ACHN (cell line): ENCODE measurements around the gene MRTFB.
"Not testable (repeated sequence)": the region's sequence is repeated elsewhere in the genome, so short reads cannot be mapped to it uniquely, and the experiment has no call there.

Experiments used
- DNase-seq: peaks from one replicate; pipeline ENCODE4 v3.0.0-alpha.2; 2015
- in situ Hi-C: cut with HindIII; loops from 2 replicates; pipeline ENCODE4 v1.10.0; 2017; ENCODE audit warnings: low sequenced_read_pairs, low pct_ligation_motif_present, low pct_unique_long_range_greater_than_20kb

Gene MRTFB, protein sequence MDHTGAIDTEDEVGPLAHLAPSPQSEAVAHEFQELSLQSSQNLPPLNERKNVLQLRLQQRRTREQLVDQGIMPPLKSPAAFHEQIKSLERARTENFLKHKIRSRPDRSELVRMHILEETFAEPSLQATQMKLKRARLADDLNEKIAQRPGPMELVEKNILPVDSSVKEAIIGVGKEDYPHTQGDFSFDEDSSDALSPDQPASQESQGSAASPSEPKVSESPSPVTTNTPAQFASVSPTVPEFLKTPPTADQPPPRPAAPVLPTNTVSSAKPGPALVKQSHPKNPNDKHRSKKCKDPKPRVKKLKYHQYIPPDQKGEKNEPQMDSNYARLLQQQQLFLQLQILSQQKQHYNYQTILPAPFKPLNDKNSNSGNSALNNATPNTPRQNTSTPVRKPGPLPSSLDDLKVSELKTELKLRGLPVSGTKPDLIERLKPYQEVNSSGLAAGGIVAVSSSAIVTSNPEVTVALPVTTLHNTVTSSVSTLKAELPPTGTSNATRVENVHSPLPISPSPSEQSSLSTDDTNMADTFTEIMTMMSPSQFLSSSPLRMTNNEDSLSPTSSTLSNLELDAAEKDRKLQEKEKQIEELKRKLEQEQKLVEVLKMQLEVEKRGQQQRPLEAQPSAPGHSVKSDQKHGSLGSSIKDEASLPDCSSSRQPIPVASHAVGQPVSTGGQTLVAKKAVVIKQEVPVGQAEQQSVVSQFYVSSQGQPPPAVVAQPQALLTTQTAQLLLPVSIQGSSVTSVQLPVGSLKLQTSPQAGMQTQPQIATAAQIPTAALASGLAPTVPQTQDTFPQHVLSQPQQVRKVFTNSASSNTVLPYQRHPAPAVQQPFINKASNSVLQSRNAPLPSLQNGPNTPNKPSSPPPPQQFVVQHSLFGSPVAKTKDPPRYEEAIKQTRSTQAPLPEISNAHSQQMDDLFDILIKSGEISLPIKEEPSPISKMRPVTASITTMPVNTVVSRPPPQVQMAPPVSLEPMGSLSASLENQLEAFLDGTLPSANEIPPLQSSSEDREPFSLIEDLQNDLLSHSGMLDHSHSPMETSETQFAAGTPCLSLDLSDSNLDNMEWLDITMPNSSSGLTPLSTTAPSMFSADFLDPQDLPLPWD

DNA sequence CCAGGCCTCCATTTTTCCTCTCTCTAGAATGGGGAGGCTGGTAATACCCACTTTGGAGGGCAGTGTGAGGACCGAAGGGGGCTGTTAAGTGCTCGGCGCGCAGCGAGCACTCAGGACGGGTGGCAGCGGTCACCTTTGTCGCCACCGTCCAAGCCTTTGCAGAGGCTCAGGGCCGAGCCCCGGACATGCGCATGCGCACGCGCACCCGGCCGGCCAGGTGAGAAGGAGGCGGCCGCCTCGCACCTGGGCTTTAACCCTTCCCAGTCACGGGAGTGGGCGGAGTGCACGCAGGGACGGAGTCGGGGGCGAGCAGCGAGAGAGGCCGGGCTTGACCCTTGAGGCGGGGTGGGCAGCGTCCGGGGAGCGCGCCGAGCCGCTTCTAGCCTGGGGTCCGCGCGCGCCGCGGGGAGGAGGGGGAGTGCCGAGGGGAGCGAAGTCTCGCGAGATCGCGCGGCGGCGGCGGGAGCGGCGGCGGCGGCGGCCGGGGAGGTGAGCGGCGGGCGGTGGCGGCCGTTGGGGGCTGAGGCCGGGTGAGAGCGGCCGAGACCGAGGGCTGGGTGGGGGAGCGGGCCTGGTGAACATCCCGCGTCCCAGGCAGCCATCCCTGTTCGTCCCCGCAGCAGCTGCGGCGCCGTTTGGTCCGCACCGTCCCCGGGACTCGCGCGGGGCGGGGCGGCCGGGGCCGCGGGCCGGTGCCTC, at the start of gene MRTFB:
TSS of gene MRTFB (plus strand) at position 443 of the 699 bp plus-strand sequence. CDS start 69,288 bp downstream, outside the sequence.
- peak; percentile 75 for DNase-seq
- in situ Hi-C loops = no loop called here

DNA sequence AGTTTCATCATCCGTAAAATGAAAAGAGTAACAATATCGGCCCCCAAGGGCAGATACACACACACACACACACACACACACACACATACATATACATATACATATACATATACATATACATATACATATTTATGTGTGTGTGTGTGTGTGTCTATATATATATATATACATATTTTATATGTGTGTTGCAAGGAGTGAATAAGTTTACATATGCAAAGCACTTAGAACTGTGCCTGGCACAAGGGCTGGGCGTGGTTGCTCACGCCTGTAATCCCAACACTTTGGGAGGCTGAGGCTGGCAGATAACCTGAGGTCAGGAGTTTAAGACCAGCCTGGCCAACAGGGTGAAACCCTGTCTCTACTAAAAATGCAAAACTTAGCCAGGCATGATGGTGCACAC, 47.6 kb upstream of the MRTFB start:
- in situ Hi-C loops, DNase-seq: not testable (repeated sequence)

DNA sequence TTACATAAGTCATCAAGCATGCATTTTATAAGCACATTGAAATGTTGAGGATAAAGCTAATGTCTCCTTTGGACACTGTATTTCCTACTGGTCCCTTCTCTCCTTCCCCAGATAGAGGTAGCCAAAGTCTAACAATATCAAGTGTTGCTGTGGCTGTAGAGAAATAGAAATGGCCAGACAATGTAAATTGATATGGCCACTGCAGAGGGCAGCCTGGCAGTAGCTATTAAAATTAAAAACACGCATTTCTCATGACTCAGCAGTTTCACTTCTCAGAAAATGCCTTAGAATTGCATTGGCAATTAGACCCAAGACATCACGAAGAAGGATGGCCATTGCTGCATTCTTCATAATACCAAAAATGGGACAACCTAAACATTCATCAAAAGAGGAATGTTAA, 46.8 kb upstream of the MRTFB start:
- DNase-seq = no peak
- in situ Hi-C loops = no loop called here

DNA sequence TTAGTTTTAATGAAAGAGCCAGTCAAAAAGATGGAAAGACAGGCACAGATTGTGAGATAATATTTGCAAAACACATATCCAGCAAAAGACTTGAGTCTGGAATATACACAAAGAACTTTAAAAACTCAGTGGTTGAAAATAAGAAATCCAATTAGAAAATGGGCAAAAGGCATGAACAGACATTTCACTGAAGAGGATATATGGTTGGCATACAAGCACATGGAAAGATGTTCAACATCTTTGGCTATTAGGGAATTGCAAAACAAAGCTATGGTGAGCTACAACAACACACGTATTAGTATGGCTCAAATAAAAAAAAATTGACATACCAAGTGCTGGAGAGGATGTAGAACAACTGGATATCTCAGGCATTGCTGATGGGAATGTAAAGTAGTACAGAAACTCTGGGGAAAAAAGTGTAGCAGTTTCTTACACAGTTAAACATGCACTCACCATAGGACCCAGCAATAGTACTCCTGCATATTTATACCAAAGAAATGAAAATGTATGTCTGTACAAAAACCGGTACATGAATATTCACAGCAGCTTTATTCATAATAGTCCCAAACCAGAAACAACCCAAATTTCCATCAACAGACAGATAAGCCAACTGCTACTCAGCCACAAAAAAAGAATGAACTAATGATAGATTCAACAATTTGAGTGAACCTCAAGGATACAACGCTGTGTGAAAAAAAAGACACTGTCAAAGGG, 44.4 kb upstream of the MRTFB start:
- DNase-seq = no peak
- in situ Hi-C loops = no loop called here

DNA sequence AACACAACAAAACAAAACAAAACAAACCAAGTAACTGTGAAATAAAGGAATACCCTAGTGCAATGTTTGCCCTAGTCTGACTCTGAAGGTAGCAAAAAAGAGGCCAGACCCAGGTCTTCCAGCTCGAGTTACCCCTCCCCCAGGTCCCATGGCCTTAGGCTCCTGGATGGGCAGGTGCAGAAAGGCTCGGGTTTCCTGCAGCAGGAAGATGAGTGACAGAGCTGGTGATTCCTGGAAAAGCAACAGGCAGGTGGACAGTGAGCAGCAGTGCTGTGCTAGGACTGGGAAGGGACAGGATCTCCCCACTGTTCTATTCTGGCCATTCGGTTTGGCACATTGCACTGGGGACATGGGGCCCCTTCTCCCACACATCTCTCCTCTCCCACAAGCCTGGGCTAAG, 42.9 kb upstream of the MRTFB start:
- DNase-seq = no peak

DNA sequence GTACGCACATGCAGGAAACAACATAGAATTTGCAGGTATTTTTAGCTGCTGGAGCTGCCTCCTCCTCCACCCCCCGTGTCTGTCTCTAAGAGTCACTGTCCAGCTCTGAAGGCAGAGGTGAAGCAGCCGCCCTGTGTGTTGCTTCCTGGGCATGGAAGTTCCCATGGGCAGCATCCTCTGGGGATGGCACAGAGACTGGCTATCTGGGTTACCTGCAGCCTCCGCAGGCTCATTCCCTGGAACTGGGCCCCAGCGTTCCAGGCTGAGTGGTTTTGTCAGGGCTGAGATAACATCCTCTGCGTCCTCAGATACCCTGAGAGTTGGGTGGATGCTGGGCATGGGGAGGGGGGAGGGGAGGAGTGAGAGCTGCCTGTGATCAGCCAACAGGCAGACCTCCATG, 41.5 kb upstream of the MRTFB start:
- no peak for DNase-seq
- in situ Hi-C loops = no loop called here

More for the DNA sequence above, 42.9 kb upstream of the MRTFB start:
- in situ Hi-C loops = no loop called here

DNA sequence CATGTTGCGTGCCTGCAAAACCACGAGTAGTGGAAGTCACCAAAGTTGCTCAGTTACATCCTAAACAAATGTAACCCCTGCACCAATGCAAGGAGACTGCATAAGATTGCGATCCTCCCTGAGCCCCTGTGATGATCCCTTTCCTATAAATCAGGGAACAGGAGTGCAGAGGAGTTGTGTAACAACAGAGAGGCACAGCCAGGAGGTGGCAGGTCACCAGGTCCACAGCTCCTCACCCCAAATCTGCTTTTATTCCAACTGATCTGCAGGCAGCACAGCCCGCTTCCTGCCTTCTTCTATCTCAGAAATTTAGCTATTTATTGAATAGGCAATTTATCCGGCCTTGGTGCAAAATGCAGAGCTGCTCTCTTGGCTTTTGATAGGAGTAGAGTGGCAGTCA, 36.0 kb upstream of the MRTFB start:
- in situ Hi-C loops = no loop called here
- no peak for DNase-seq

DNA sequence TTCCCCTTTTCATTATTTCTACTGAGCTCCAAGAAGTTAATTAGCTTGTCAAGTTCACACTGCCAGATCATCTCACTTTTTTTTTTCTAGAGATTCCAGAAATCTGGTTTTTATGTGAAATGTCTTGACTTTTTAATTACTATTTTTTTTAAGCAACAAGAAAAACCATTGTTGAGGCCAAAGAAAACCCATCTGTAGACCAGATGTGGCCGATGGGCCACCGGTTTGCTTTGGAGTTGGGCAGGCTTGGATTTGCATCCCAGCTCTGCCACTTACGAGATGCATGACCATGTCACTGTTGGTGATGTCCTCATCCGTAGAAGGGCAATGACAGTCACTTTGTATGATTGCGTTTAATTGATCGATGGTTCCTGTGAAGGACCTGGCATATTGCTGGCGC, 34.2 kb upstream of the MRTFB start:
- in situ Hi-C loops = no loop called here
- DNase-seq = no peak

DNA sequence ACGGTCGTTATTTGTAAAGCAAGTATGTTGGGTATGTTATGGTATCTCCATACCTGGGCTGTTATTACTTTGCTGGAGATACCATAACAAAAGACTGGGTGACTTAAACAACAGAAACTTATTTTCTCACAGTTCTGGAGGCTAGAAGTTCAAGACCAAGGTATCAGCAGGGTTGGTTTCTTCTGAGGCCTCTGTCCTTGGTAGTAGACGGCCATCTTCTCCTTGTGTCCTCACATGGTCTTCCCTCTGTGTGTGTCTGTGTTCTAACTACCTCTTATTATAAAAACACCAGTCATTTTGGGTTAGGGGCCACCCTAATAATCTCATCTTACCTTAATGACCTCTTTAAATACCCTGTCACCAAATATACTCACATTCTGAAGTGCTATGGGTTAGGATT, 33.2 kb upstream of the MRTFB start:
- no peak for DNase-seq
- in situ Hi-C loops = no loop called here

DNA sequence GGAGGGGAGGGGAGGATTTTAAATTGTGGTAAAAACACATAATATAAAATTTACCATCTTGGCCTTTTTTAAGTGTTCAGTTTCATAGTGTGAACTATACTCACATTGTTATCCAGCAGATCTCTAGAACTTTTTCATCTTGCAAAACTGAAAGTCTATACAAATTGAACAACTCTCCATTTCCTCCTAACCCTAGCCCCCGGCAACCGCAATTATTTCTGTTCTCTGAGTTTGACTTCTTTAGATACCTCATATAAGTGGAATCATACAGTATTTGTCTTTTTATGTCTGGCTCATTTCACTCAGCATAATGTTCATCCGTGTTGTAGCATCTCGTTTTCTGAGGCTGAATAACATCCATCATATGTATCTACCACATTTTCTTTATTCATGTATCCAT, 30.0 kb upstream of the MRTFB start:
- in situ Hi-C loops = no loop called here

DNA sequence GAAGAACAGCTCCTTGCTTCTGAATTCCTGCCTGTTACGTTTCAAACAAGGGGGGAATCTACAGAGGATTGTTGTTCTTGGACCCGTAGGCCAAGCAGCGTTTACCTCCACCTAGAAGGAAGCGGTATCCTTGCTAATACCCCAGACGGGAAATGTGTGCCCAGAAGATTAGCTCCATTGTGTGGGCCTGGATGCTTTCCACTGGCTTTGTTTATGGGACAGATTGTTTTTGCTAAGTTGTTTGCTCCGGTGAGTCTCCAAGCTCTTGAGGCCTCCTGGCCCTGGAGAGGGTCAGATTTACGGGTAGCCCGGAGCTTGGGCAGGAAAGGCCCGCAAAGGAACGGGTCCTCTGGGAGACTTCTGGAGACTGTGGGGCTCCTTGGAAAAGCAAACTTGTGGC, 28.4 kb upstream of the MRTFB start:
- in situ Hi-C loops = no loop called here
- no peak for DNase-seq

More for the DNA sequence above, 30.0 kb upstream of the MRTFB start:
- DNase-seq = no peak

DNA sequence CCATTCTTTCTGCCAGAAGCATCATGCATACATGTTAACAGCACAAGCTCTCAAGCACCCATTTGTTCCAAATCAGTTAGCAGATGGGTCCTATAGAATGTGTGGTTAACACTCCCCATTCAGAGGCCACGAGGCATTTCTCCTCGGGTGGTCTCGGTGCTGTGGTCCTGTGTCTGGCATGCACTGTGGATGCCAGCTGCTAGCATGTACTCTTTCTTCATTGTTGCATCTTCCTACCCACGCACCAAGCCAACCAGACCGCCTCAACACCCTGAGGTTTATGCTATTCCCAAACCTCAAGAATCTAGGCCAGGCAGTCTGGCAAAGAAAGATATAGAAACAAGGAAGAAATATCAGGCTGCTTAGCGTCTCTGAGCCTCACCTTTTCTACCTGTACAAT, 27.8 kb upstream of the MRTFB start:
- in situ Hi-C loops = no loop called here
- no peak for DNase-seq

DNA sequence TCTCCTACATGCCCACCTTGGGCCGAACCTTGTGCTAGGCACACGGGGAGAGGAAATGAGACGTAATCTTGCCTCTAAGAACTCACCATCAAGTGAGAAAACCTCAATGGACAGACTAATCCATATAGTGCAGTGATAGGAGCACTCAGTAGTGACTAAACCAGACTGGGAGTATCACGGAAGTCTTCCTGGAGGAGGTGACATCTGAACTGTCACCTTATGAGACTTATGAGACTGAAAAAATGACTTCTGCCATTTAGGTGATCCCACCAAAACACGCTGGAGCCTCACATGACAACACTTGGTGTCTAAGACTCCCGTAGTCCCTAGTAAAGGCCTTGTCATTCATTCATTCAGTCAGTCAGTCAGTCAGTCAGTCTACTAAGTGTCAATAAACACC, 27.3 kb upstream of the MRTFB start:
- DNase-seq = no peak
- in situ Hi-C loops = no loop called here

DNA sequence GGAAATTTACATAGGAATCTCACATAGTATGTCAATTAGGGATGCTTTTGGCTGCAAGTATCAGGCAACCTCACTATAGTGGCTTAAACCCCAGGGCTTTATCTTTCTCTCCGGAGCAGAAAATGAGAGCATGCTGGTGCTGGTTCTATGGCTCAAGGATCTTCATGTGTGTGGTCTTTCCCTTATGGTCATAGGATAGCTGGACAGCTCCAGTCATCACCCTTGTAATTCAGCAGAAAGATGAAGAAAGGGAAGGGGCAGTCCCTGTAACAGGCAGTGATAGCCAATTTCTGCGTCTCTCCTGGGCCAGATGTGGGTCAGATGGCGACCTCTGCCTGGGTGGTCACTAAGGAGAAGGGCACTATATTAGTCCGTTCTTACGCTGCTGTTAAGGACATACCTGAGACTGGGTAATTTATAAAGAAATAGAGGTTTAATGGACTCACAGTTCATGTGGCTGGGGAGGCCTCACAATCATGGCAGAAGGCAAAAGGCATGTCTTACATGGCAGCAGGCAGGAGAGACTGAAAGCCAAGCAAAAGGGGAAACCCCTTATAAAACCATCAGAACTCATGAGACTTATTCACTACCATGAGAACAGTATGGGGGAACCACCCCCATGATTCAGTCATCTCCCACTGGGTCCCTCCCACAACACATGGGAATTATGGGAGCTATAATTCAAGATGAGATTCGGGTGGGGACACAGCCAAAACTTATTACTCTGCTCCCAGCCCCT, 23.8 kb upstream of the MRTFB start:
- DNase-seq, in situ Hi-C loops: not testable (repeated sequence)

DNA sequence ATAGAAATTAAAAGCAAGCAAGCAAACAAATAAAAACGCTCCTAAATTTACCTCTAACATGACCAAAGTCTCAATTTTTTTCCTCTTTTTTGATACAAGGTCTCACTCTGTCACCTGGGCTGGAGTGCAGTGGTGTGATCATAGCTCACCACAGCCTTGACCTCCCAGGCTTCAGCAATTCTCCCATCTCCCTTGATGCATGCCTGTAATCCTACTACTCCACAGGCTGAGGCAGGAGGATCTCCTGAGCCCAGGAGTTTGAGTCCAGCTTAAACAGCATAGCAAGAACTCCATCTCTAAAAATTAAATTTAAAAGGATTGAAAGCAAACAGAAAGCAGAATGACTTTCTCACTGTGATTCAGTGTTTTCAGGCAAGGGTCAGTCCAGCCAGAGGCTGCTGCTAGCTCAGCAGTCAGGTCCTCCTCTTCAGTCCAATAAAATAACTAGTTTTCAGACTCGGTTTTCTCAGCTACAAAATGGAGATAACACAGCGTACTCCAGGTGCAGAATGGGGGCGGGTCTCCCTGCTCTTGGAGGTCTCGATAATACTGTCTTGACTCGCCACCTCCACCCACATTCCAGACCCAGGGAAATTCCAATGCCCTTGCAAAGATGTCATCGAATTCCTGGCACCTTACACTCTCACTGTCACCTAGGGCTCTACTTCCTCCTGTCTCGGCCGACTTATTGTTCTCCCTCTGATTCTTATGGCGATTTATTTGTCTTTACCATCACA, 20.7 kb upstream of the MRTFB start:
- in situ Hi-C loops = no loop called here

DNA sequence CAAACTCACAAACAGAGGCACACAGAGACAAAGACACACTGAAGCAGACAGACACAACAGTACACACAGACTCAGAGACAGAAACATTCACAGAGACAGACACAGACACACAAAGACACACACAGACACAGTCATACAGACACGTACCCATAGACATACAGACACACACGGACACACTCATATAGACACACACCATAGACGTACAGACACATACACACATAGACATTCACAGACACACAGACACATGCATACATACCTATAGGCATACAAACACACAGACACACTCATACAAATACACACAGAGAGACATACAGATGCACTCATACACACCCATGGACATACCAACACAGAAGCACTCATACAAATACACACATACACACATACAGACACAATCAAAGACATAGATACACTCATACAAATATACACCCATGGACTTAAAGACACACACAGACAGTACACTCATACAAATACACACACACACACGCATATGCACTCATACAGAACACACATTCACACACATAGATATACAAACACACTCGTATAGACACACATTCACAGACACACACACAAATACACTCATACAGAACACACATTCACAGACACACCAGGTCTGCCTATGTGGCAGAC, 19.9 kb upstream of the MRTFB start:
- in situ Hi-C loops = no loop called here
- no peak for DNase-seq

More for the DNA sequence above, 20.7 kb upstream of the MRTFB start:
- DNase-seq = peak; percentile 68
